K562 (cell line): Measurements from ENCODE around the gene PLEKHA8. TPM values are rescaled to one million over a fixed set of nuclear protein-coding genes. Genes with fewer than 3 reads are reported as not detected.

ENCODE experiments used
- ATAC-seq: fragments of 200-7000 bp; cut with Tn5 transposase; 3 replicates; pipeline ENCODE4 v1.9.1; 2020; ENCODE audit warnings: moderate library complexity
- BruUV-seq: library from RNA; stranded (reverse); fragments of 400-500 nt; replicated peaks from 2 replicates; lab custom pipeline; 2021; lab: Mats Ljungman, UMichigan
- CTCF ChIA-PET: fragments of 300-600 bp; formaldehyde crosslinking; extraction: SDS; loops from one replicate; lab custom pipeline; 2021; ENCODE audit warnings: low intra/inter-chr PET ratio; lab: Yijun Ruan, JAX
- POLR2A ChIA-PET: fragments of 300-600, 350-650 bp; sonication (Branson Sonifier 250); formaldehyde crosslinking; extraction: SDS; loops from one replicate; lab custom pipeline; 2021; ENCODE audit warnings: antibody characterized with exemption, inconsistent platforms; lab: Yijun Ruan, JAX
- DNase-seq, 4 experiments: peaks; one replicate each; pipeline versions ENCODE4 v3.0.0 to v3.0.0-alpha.2; 2011 to 2018; ENCODE audit warnings: low spot score in 3 of 4, mixed read lengths in 3 of 4; ENCODE audit errors: extremely low read depth in 1 of 4
- FAIRE-seq: peaks from 2 replicates; lab custom pipeline; 2011; peaks lifted over from hg19 to GRCh38; lab: Jason Lieb, UNC
- H2AFZ ChIP-seq: 2 replicates; pipeline ENCODE4 v1.6.0; 2011; ENCODE audit warnings: low read depth, low read length, control low read depth, inconsistent platforms
- H3K27ac ChIP-seq: fragments of 200-600 bp; 3 replicates; pipeline ENCODE4 v1.8.0; 2011; ENCODE audit warnings: low read depth, mild to moderate bottlenecking, control low read depth, inconsistent platforms, low read length, moderate library complexity, mixed read lengths; ENCODE audit errors: extremely low read depth
- H3K27me3 ChIP-seq, 2 experiments: fragments of 300-600 bp in 1 of 2; 2 replicates in 1 of 2; 3 replicates in 1 of 2; pipeline versions ENCODE4 v1.6.0 to v1.8.0; 2011; ENCODE audit warnings: inconsistent platforms in 2 of 2, low read length in 2 of 2, mild to moderate bottlenecking in 1 of 2, mixed read lengths in 1 of 2, moderate library complexity in 1 of 2; ENCODE audit not compliant: control insufficient read depth in 2 of 2, insufficient read depth in 2 of 2
- H3K36me3 ChIP-seq: fragments of 300-600 bp; 3 replicates; pipeline ENCODE4 v1.8.0; 2011; ENCODE audit warnings: mild to moderate bottlenecking, low read length, inconsistent platforms; ENCODE audit not compliant: control insufficient read depth, insufficient read depth
- H3K4me1 ChIP-seq, 2 experiments: fragments of 200-600 bp in 1 of 2; replicated peaks in 1 of 2; 2 replicates in 1 of 2; 3 replicates in 1 of 2; pipeline versions ENCODE4 v1.5.1 to v1.8.0; 2011; ENCODE audit warnings: inconsistent platforms in 2 of 2, low read length in 2 of 2, mild to moderate bottlenecking in 1 of 2, mixed read lengths in 1 of 2, moderate library complexity in 1 of 2; ENCODE audit not compliant: control insufficient read depth in 2 of 2, insufficient read depth in 2 of 2
- H3K4me2 ChIP-seq: 2 replicates; pipeline ENCODE4 v1.6.1; 2011; ENCODE audit warnings: low read length, control low read depth, inconsistent platforms, mixed read lengths; ENCODE audit not compliant: insufficient read depth
- H3K4me3 ChIP-seq: fragments of 200-600 bp; sonication (generic), shearing (Covaris generic); 2 replicates; pipeline ENCODE4 v1.5.1; 2016; ENCODE audit warnings: control low read depth, inconsistent platforms
- H3K79me2 ChIP-seq: fragments of 200-600 bp; 3 replicates; pipeline ENCODE4 v1.8.0; 2011; ENCODE audit warnings: low read length, inconsistent platforms; ENCODE audit not compliant: control insufficient read depth, insufficient read depth
- H3K9ac ChIP-seq, 2 experiments: 2 replicates each; pipeline versions ENCODE4 v1.6.0 to v1.6.1; 2011; ENCODE audit warnings: low read depth in 2 of 2, low read length in 2 of 2, control low read depth in 1 of 2, inconsistent platforms in 1 of 2, mild to moderate bottlenecking in 1 of 2, mixed read lengths in 1 of 2; ENCODE audit not compliant: insufficient read depth in 1 of 2
- H3K9me1 ChIP-seq: one replicate; pipeline ENCODE4 v1.6.0; 2011; ENCODE audit warnings: inconsistent platforms, mild to moderate bottlenecking, low read length, moderate library complexity; ENCODE audit not compliant: control insufficient read depth, insufficient read depth
- H3K9me3 ChIP-seq: replicated peaks from 2 replicates; pipeline ENCODE4 v1.5.1; 2011; ENCODE audit warnings: low read depth, low read length, inconsistent platforms; ENCODE audit not compliant: control insufficient read depth, insufficient read depth
- H4K20me1 ChIP-seq: replicated peaks from 2 replicates; pipeline ENCODE4 v1.6.1; 2011; ENCODE audit warnings: low read length, inconsistent platforms, mixed read lengths; ENCODE audit not compliant: control insufficient read depth, insufficient read depth
- DMBX1 ChIP-seq: fragments of 250-450 bp; sonication (Bioruptor Pico); IDR thresholded peaks from 2 replicates; pipeline ENCODE4 v1.8.0; 2022; ENCODE audit warnings: inconsistent platforms, mild to moderate bottlenecking, moderate library complexity, borderline replicate concordance
- HMG20A ChIP-seq: fragments of 450-650 bp; formaldehyde crosslinking; conservative IDR thresholded peaks from 2 replicates; pipeline ENCODE4 v1.4.0; 2020; ENCODE audit warnings: mild to moderate bottlenecking, mixed read lengths
- RB1 ChIP-seq: fragments of 450-650 bp; IDR thresholded peaks from 2 replicates; pipeline ENCODE4 v1.6.1; 2017; ENCODE audit warnings: low read depth, mild to moderate bottlenecking
- RHOXF2B ChIP-seq: fragments of 250-450 bp; sonication (Bioruptor Pico); conservative IDR thresholded peaks from 2 replicates; pipeline ENCODE4 v1.5.1; 2021
- RUNX1 ChIP-seq: sonication (generic); IDR thresholded peaks from 2 replicates; pipeline ENCODE4 v1.6.1; 2016; ENCODE audit warnings: antibody characterized with exemption, low read depth
- SLC30A9 ChIP-seq: fragments of 250-450 bp; sonication (Bioruptor Pico); IDR thresholded peaks from 2 replicates; pipeline ENCODE4 v1.8.0; 2022; ENCODE audit warnings: mild to moderate bottlenecking, moderate library complexity
- SRSF7 ChIP-seq: fragments of 200-400 bp; formaldehyde crosslinking; optimal IDR thresholded peaks from 2 replicates; pipeline ENCODE3; 2017; ENCODE audit warnings: mild to moderate bottlenecking, low read depth, low read length
- TAF15 ChIP-seq: fragments of 200-400 bp; formaldehyde crosslinking; IDR thresholded peaks from 2 replicates; pipeline ENCODE4 v1.6.1; 2017; ENCODE audit warnings: mild to moderate bottlenecking, low read depth, low read length, moderate library complexity
- VEZF1 ChIP-seq: fragments of 200-800 bp; sonication (Bioruptor generic); IDR thresholded peaks from 2 replicates; pipeline ENCODE4 v1.6.1; 2017; ENCODE audit warnings: missing genetic modification characterization, missing compliant biosample characterization
- ZNF175 ChIP-seq: fragments of 200-800 bp; sonication (Bioruptor generic); IDR thresholded peaks from 2 replicates; pipeline ENCODE4 v1.6.1; 2016; ENCODE audit warnings: low read depth, mild to moderate bottlenecking, missing genetic modification characterization, missing compliant biosample characterization
- ZNF232 ChIP-seq: sonication (generic); formaldehyde crosslinking; IDR thresholded peaks from 2 replicates; pipeline ENCODE4 v1.8.0; 2022; ENCODE audit warnings: mild to moderate bottlenecking, missing genetic modification reagents
- ZNF431 ChIP-seq: sonication (generic); formaldehyde crosslinking; IDR thresholded peaks from 2 replicates; pipeline ENCODE4 v1.8.0; 2022; ENCODE audit warnings: mild to moderate bottlenecking, missing genetic modification reagents
- ZNF512 ChIP-seq: IDR thresholded peaks from 2 replicates; pipeline ENCODE4 v1.6.1; 2016; ENCODE audit warnings: missing genetic modification characterization, missing compliant biosample characterization
- ZNF586 ChIP-seq: fragments of 450-650 bp; formaldehyde crosslinking; conservative IDR thresholded peaks from 2 replicates; pipeline ENCODE4 v1.4.0; 2020; ENCODE audit warnings: mild to moderate bottlenecking, moderate library complexity
- ZNF589 ChIP-seq: fragments of 200-800 bp; sonication (Bioruptor generic); IDR thresholded peaks from 2 replicates; pipeline ENCODE4 v1.6.1; 2016; ENCODE audit warnings: low read depth, missing genetic modification characterization, missing compliant biosample characterization
- WGBS: fragments of 100-300 bp; shearing (Covaris generic); methylation state at CpG from one replicate; pipeline ENCODE4 v1.1.6; 2016; ENCODE audit warnings: low coverage, mixed read lengths; ENCODE audit not compliant: insufficient coverage; ENCODE audit errors: missing lambda C conversion rate; 5-methylcytosine and 5-hydroxymethylcytosine counted together
- in situ Hi-C: fragments of 300-500 bp; cut with MboI; formaldehyde crosslinking; loops from 4 replicates; pipeline ENCODE4 v1.15.0; 2018; ENCODE audit warnings: inconsistent platforms, mixed read lengths
- intact Hi-C: fragments of 100-400 bp; cut with micrococcal nuclease; formaldehyde crosslinking; loops from 2 replicates; pipeline ENCODE4 v1.14.2; 2022
- polyA plus RNA-seq, 8 experiments: library from polyadenylated mRNA; depleted of rRNA in 4 of 8; stranded (reverse) in 5 of 8; unstranded in 3 of 8; fragments of >200 nt; fragmentation: Nextera tagmentation in 2 of 8; fragmentation: Illumina TruSeq in 1 of 8; extraction: Ambion mirVana in 2 of 8; extraction: Trizol in 1 of 8; gene quantifications; 2 replicates each; pipeline versions ENCODE4 v1.2.1 to v1.2.3, GENCODE V29; 2011 to 2014; ENCODE audit warnings: inconsistent platforms in 1 of 8, missing spikeins in 1 of 8
- total RNA-seq, 7 experiments: library from RNA; depleted of rRNA in 6 of 7; stranded (reverse); fragments of >200 nt in 6 of 7; fragmentation: Illumina TruSeq in 2 of 7; extraction: Trizol in 2 of 7; gene quantifications; 2 replicates each; pipeline versions ENCODE4 v1.2.1 to v1.2.3, GENCODE V29; 2011 to 2021; ENCODE audit warnings: low replicate concordance in 1 of 7

PLEKHA8 gene
- total and polyA plus RNA-seq, 9 of the 15 experiments (the other 6 are each of a cell fraction or from before 2014, with no cell fraction given) = 3.2 to 16.3 (median 11.8) TPM

DNA sequence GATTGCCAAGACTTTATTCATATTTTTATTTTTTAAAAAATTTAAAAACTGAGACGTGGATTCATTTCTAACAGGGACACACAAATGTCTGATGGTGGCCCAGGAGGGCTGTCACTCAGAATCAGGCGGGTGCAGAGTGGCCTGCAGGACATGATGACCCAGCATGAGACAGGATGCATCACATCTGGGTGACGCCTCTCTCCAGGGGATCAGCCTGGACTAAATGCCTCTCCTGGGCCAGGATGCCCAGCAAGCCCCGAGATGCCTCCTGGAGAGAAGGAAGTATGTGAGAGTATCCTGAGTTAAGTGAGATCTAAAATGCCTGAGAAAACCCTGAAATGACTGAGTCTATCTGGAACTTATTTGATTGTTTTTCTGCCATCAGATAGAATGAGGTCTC is 89.7 kb downstream of the PLEKHA8 start:
- H4K20me1 ChIP-seq = no peaks in the 10 kb centered on the region
- CTCF ChIA-PET = no interaction called here
- POLR2A ChIA-PET = interaction anchor here (0.8 to 0.9 kb wide), 2 partner anchors 15 to 91 kb away, joined by 3 read pairs; partner anchors contain the start of gene FKBP14
- DNase-seq = no peak
- BruUV-seq = no TSS peak
- H3K4me3 ChIP-seq = no peak overlapping the region
- no peaks in the 10 kb centered on the region for H3K27me3 ChIP-seq
- no peak for TF ChIP-seq ZNF232
- TF ChIP-seq SRSF7 = no peak
- no peak for TF ChIP-seq ZNF512 (tag)
- no peak for TF ChIP-seq RUNX1
- TF ChIP-seq RB1 = no peak
- no peak for TF ChIP-seq VEZF1
- TF ChIP-seq ZNF175 (CRISPR knock-in tag) = no peak
- TF ChIP-seq ZNF586 (CRISPR knock-in tag) = no peak
- TF ChIP-seq SLC30A9 = no peak
- no peak for TF ChIP-seq ZNF431 (CRISPR knock-in tag)
- no peak for TF ChIP-seq TAF15
- TF ChIP-seq RHOXF2B (CRISPR knock-in tag) = no peak
- TF ChIP-seq ZNF589 (CRISPR knock-in tag) = no peak
- TF ChIP-seq DMBX1 = no peak
- no peak for TF ChIP-seq HMG20A (CRISPR knock-in tag)
- TF ChIP-seq, all 486 proteins: peak for 0
- FAIRE-seq (no peak), ATAC-seq (no peak)
- H3K36me3 ChIP-seq = no peaks in the 10 kb centered on the region; the same call in 2 of the 3 replicates
- H3K9me3 ChIP-seq = peaks cover 11% of the 10 kb centered on the region
- intact Hi-C loops = no loop called here
- H3K27ac ChIP-seq = no peak overlapping the region
- no peaks in the 10 kb centered on the region for H3K9me1 ChIP-seq
- no peaks in the 10 kb centered on the region for H3K4me1 ChIP-seq
- H3K4me2 ChIP-seq = no peak overlapping the region
- in situ Hi-C loops = no loop called here
- no peak overlapping the region for H2AFZ ChIP-seq
- H3K9ac ChIP-seq = no peak overlapping the region
- 29% methylated on average over 4 of the region's 4 CpGs for WGBS
- no peaks in the 10 kb centered on the region; the same call in 2 of the 3 replicates for H3K79me2 ChIP-seq
